KBM-7 (cell line): ENCODE results near the gene ANTXR2.
A peak's percentile ranks its signal among the peaks of the same experiment; 100 is the strongest.
"Not testable (repeated sequence)": the region's sequence is repeated elsewhere in the genome, so short reads cannot be mapped to it uniquely, and the experiment has no call there.

Source experiments
- DNase-seq: peaks from one replicate; pipeline ENCODE4 v3.0.0-alpha.2; 2015
- in situ Hi-C: fragments of 300-500 bp; cut with MboI; formaldehyde crosslinking; loops from 2 replicates; pipeline ENCODE4 v1.14.3; 2020; ENCODE audit warnings: low sequenced_read_pairs, low pct_unique_long_range_greater_than_20kb, mixed read lengths

The ANTXR2 gene

GRCh38 chr4:80072744-80073472, at the start of gene ANTXR2:
Gene ANTXR2, minus strand, starts transcription at chr4:80073229. Its CDS starts 669 bp downstream, at chr4:80072560.
- in situ Hi-C loops, result no loop called here
- peak; percentile 97 for DNase-seq

- DNase-seq, in situ Hi-C loops: not testable (repeated sequence)
These were observed 48.8 kb upstream of the ANTXR2 start for GRCh38 chr4:80121815-80122214.

- DNase-seq, in situ Hi-C loops: not testable (repeated sequence)
These were observed 46.6 kb upstream of the ANTXR2 start for GRCh38 chr4:80119620-80120019.

GRCh38 chr4:80116516-80116915, 43.5 kb upstream of the ANTXR2 start:
- no peak for DNase-seq
- in situ Hi-C loops, result no loop called here

- no peak for DNase-seq
- in situ Hi-C loops, result no loop called here
These were observed 42.5 kb upstream of the ANTXR2 start for GRCh38 chr4:80115368-80116181.

- in situ Hi-C loops, result no loop called here
- no peak for DNase-seq
These were observed 41.8 kb upstream of the ANTXR2 start for GRCh38 chr4:80114732-80115265.

GRCh38 chr4:80113615-80114014, 40.6 kb upstream of the ANTXR2 start:
- no peak for DNase-seq
- in situ Hi-C loops, result no loop called here

GRCh38 chr4:80112236-80112635, 39.2 kb upstream of the ANTXR2 start:
- in situ Hi-C loops, result no loop called here
- no peak for DNase-seq

GRCh38 chr4:80111276-80111675, 38.2 kb upstream of the ANTXR2 start:
- in situ Hi-C loops, result no loop called here
- no peak for DNase-seq

- no peak for DNase-seq
- in situ Hi-C loops, result no loop called here
These were observed 34.3 kb upstream of the ANTXR2 start for GRCh38 chr4:80107374-80107773.

GRCh38 chr4:80104927-80105326, 31.9 kb upstream of the ANTXR2 start:
- in situ Hi-C loops, result no loop called here
- no peak for DNase-seq

GRCh38 chr4:80103629-80104028, 30.6 kb upstream of the ANTXR2 start:
- in situ Hi-C loops, result no loop called here
- no peak for DNase-seq

GRCh38 chr4:80101792-80102116, 28.7 kb upstream of the ANTXR2 start:
- DNase-seq, result no peak
- in situ Hi-C loops, result no loop called here

GRCh38 chr4:80101071-80101791, 28.2 kb upstream of the ANTXR2 start:
- in situ Hi-C loops, result no loop called here
- DNase-seq, result no peak

GRCh38 chr4:80099671-80100070, 26.6 kb upstream of the ANTXR2 start:
- in situ Hi-C loops, result no loop called here
- DNase-seq, result no peak

- in situ Hi-C loops, result no loop called here
- no peak for DNase-seq
These were observed 25.6 kb upstream of the ANTXR2 start for GRCh38 chr4:80098635-80099034.

GRCh38 chr4:80097400-80098177, 24.6 kb upstream of the ANTXR2 start:
- DNase-seq, result no peak
- in situ Hi-C loops, result no loop called here

GRCh38 chr4:80096175-80096850, 23.3 kb upstream of the ANTXR2 start:
- in situ Hi-C loops, result no loop called here
- no peak for DNase-seq

GRCh38 chr4:80094191-80094590, 21.2 kb upstream of the ANTXR2 start:
- in situ Hi-C loops, result no loop called here
- DNase-seq, result no peak
